ENCODE results near the gene MTHFD1.
A peak's percentile ranks its signal among the peaks of the same experiment; 100 is the strongest.

MTHFD1 gene

DNA sequence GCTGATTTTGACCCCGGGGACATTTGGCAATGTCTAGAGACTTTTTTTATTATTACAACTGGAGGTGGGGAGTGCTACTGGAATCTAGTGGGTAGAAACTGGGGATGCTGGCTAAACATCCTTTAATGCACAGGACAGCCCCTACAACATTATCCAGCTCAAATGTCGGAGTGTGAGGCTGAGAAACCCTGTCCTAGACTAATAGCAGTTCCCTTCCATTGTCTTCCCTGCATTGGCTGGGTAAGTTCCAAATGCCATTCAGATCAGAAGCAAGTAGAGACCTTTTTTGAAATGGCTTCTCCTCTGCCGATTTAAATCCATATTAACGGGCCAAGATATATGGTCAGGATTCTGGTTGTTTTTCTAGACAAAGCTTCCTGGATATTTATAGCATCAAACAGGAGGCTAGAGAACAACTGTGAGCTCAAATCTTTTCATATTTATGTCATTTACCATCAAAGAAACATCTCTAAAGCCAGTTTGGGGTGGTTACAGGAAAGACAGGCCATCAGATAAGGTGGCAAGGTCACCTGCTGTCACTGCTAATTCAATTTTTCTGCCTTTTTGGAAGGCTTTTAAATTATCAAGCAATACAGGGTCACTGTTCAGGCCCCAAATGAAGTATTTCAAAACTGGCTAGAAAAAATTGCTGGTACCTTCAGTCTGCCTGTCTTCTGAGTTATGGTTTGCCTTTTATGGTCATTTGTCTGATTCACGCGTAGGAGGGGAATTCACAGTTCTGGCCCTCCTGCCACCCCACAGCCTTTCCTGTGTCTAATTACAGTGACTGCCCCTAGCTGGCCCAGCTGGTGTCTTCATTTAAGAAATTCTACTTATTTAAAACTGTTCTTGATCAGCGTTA lies 57.1 kb downstream of the MTHFD1 start:
- DNase-seq (ENCODE audit: low read depth in 2 of 2), result peak; percentile 29 to 43

DNA sequence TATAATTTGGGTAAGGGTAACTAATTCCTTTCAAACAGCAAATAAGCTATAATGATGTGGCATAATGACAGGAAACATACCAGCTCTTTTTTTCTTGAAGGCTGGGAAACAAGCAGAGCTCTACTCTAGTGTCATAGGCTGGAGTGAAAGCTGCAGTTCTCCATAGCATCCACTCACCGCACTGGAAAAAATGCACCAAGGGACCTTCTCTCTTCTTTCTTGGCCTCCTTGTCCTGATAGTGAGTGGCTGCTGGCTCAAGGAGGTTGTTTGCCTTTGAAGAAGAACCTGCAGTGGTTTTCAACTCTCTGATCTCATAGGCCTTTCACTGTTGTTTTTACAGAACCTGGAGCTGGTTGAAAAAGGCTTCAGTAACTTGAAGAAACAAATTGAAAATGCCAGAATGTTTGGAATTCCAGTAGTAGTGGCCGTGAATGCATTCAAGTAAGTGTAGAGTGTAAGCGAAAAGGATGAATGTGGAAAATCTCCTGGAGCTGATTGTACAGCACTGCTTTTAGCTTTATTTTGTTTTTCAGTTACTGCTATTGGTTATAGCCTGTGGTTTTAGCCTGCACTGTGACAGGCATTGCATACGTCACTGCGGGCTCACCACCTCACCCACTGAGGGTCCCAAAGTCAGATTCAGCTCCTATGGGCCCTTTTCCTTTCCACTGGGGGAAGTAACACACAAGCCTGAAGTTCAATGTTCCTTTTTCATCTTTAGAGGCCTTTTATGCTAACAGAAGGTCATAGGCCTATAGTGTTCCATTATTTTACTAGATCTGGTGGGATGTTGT lies 59.9 kb downstream of the MTHFD1 start:
- peak in 1 of 2 donors; percentile 41 for DNase-seq (ENCODE audit: low read depth in 2 of 2)

DNA sequence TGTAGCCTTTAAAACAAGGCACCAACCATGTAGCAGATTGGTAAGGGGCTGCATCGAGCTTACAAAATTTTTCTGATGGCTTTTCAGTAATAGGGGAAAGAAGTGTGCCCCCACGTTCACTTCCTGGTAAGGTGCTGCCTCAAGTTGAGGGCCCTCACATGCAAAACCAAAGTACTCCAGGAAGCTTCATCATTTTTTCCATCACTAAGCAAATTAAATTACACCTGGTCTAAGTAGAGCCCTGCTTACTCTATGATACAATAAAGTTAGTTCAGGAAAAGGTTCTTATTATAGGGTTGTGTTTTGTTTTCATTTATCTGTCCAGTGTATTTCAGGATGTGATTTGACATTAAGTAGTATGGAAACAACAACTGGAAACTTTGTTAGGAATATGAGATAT lies 62.1 kb downstream of the MTHFD1 start:
- no peak for DNase-seq (ENCODE audit: low read depth in 2 of 2)

DNA sequence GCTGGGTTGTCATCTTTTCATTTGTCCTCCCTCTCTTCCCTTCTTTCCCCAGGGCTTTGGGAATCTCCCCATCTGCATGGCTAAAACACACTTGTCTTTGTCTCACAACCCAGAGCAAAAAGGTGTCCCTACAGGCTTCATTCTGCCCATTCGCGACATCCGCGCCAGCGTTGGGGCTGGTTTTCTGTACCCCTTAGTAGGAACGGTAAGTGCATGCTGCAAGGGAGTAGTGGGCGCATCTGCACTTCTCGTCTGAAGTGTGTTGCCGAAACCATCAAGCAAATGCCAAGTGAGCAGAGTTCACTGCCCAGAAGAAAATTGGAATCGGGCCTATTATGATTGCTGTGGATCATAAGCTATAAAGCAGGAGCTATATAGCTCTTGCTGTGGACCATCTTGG lies 66.5 kb downstream of the MTHFD1 start:
- DNase-seq (ENCODE audit: low read depth in 2 of 2), result no peak

DNA sequence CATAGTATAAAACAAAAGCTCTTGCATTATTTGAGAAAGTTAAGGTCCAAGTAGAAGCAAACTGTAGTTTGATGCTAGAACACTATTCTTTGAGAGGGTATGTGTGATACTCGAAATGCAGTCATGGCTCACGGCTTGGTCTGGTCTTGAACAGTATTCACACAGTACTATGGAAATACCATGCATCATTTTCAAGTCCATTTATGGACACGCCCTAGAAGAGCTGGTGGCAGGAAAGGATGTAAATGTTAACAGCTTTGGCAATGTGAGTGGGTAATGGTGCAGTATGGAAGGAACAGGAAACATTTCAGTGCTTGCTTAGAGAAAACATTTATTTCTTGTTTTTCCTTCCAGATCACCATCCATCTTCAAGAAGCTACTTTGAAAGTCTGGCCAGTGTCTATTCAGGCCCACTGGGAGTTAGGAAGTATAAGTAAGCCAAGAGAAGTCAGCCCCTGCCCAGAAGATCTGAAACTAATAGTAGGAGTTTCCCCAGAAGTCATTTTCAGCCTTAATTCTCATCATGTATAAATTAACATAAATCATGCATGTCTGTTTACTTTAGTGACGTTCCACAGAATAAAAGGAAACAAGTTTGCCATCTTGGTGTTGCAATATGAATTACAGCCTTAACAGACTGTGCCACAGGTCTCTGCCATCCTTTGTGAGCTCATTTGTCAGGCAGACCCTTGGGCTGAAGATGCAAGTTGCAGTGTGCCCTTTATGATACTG lies 71.4 kb downstream of the MTHFD1 start:
- no peak for DNase-seq (ENCODE audit: low read depth in 2 of 2)

DNA sequence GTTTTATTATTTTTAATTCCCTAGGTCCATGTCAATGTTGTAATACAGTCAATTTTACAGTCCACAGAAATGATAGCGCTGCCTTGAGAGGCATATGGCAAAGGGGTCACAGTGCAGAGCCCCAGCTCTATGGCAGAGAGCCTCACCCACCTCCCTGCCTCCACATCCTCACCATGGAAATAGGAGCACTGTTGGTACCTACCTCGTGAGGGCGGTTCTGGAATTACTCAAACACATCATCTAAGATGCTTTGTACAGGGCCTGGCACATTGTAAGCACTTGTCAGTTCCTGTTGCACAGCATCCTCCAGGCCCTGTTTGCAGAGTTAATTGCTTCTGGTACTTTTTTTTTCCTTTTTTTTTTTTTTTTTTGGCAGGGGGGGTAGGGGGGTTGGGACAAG lies 73.1 kb downstream of the MTHFD1 start:
- no peak for DNase-seq (ENCODE audit: low read depth in 2 of 2)

DNA sequence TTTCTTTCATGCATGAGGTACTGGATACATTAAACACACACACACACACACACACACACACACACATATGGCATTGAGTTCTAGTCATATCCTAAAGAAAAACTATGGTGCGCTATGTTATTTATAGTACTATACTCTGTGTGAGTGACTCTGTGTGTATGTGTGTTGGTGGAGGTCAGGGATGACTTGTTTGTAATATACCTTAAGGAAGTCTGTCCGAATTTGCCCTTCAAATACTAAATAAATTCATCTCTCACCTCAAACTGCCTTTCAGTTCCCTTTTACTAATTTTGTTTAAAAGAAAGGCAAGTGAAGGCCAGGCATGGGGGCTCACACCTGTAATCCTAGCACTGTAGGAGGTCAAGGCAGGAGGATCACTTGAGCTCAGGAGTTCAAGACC lies 75.0 kb downstream of the MTHFD1 start:
- no peak for DNase-seq (ENCODE audit: low read depth in 2 of 2)

DNA sequence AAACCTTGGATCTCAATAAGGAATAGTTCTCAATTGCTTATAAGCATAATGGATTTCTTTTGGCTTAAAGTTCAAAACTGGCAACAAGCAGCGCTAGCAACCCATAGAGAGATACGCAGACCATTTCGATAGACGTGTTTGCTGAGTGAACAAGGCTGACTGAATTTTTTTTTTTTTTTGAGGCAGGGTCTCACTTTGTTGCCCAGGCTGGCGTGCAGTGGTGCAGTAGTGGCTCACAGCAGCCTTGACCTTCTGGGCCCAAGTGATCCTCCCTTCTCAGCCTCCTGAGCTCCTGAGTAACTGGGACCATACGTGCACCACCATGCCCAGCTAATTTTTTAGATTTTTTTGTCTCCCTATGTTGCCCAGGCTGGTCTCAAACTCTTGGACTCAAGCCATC lies 75.7 kb downstream of the MTHFD1 start:
- no peak for DNase-seq (ENCODE audit: low read depth in 2 of 2)

DNA sequence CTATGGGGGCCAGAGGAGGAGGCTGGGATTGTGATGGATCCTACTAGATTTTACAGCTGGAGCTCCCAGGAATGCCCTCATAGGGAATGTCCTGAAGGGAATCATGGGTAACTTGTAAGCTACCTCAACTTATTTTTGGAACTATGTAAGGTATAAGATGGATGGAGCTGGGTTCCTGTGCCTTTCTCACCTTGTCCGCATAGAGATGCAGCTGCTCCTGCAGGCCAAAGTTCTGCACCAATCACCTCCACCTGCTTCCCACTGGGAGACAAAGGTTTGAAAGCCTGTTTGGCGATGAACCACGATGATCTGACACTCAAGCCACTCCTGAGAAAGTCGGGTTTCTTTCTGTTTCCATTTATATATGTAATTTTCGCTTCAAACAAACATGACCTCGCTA lies 76.5 kb downstream of the MTHFD1 start:
- no peak for DNase-seq (ENCODE audit: low read depth in 2 of 2)

DNA sequence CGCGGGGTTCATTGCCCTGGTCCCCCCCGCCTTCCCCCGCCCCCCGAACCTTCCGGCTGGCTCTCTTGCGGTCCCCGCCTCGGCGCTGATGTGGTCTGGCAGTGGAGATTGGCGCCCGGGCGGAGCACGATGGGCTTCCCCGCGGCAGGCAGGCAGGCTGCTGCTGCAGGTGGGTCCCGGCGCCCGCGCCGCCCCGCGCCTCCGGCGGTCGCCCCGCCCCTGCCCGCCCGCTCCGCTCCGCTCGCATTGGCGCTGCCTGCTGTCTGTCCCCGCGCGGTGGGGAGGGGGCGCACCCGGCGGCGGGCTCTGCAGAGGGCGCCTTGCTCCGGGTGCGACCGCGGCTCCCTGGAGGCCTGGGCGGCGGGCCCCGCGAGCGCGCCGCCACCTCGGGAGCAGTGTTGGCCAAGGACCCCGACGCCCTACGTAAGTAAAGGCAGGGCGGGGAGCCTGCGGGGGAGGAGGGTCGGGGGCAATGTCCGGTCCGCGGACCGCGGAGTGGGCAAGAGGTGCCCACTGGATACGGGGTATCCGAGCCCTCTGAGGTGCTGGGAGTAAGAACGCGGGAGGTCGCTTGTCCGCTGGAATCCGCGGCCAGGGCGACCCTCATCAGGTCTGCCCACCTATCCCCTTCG lies 77.2 kb downstream of the MTHFD1 start, which contains the start of gene AKAP5:
TSS of gene AKAP5 (plus strand) at position 309 of the 632 bp plus-strand sequence. CDS start 2,896 bp downstream, outside the sequence.
- peak; percentile 24 to 59 for DNase-seq (ENCODE audit: low read depth in 2 of 2)

DNA sequence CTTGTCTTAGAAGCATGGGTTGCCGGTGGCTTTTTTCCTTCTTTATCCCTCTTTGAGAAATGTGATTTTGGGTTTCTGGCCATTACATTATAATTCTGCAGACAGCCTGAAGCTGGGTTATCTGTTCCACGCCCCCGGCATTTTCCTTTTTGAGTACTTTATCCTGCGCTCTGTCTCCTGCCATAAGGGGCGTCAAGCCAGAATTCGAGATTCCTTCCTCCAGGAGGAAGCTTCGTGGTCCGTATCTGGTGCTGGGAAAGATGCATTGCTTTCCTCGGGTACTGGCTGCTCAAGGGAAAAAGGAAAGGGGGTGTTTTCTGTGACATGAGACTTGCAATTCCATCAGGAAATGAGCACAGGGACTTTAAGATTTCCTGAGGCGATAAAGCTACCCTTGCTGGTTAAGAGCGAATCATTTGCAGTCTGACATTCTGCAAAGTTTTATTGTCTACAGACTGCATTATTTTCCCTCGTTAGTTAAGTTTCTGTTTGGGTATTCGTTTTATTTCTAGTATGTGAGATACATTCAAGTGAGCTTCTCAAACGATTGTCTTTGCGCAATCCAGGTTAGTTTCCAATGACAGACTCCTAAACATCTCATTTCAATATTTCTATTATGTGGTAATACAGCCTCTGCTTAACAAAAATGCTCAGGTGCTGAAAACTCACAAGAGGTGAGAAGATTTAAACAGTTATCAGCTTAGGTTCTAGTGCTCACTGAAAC lies 77.8 kb downstream of the MTHFD1 start:
- no peak for DNase-seq (ENCODE audit: low read depth in 2 of 2)

DNA sequence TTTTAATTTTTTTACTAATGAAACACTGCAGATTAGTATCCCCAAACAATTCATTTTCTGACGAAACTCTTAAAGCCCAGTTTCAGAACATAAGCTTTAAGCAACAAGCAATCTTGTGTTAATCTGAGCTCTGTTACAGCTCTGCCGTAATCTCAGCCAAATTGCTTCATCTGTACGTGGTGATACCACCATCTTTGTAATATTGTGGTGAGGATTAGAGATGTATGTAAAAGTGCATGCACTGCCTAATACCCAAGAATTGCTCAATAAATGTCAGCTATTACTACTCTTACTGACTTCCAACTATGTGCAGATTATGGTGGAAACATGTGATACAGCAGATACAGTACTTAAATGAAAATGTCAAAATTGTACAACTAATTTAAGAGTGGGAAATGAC lies 78.9 kb downstream of the MTHFD1 start:
- no peak for DNase-seq (ENCODE audit: low read depth in 2 of 2)

DNA sequence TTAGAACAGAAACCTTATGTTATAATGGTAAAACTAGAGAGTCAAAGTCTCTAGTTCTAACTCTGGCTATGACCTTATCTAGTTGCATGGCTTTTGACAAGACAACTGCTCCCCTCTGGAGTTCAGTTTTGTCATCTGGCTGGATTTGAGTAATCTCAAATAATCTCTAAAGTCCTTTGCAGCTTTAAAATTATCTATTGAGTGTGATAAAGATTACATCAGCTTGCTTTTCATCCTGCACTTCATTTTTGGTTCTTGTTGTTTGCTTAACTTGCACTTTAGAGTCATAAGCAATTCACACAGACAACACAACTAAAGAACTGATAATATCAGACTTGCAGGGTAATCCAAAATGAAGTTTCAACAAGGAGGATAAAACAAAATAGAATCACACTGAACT lies 79.4 kb downstream of the MTHFD1 start:
- DNase-seq (ENCODE audit: low read depth in 2 of 2), result no peak

DNA sequence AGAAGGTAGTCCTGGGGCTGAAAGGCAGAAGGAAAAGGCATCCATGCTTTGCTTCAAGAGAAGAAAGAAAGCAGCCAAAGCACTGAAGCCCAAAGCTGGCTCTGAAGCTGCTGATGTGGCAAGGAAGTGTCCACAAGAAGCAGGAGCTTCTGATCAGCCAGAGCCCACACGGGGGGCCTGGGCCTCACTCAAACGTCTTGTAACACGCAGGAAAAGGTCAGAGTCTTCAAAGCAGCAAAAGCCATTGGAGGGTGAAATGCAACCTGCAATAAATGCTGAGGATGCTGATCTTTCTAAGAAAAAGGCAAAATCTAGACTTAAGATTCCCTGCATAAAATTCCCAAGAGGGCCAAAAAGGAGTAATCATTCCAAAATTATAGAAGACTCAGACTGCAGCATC lies 80.3 kb downstream of the MTHFD1 start:
- DNase-seq (ENCODE audit: low read depth in 2 of 2), result no peak

DNA sequence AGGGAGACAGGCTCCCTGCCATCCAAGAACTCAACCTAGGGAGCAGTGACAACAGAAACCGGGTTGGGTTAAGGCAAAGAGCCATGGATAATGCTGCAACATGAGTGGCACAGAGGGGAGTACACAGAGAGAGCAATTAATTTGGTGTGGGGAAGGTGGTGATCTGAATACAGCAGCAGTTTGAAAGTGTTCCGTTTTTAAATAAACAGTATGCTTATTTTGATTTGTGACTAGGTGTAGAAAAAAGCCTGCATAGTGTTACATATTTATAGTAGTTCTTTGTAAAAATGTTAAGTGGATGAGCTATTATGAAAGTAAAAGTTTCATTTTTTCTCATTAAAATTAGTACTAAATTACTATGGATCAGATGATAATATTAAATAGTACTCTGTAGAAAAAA lies 85.9 kb downstream of the MTHFD1 start:
- DNase-seq (ENCODE audit: low read depth in 2 of 2), result no peak

DNA sequence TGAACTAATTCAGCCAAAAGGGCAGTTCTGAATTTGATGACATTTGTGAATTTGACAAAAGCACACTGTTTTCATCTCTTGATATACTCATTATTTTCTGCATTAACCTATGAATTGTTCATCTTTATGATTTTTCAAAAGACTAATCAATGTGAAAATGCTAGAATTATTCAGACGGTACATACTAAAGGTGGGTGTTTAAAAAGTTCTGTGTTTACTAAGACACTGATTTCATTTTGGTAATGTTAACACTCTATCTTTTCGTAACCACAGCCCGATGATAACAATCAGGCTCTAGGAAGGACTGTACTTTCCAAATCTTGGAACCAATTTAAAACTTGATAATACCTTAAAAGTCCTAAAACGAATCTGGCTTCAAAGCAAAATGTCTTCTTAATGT lies 86.5 kb downstream of the MTHFD1 start:
- no peak for DNase-seq (ENCODE audit: low read depth in 2 of 2)

DNA sequence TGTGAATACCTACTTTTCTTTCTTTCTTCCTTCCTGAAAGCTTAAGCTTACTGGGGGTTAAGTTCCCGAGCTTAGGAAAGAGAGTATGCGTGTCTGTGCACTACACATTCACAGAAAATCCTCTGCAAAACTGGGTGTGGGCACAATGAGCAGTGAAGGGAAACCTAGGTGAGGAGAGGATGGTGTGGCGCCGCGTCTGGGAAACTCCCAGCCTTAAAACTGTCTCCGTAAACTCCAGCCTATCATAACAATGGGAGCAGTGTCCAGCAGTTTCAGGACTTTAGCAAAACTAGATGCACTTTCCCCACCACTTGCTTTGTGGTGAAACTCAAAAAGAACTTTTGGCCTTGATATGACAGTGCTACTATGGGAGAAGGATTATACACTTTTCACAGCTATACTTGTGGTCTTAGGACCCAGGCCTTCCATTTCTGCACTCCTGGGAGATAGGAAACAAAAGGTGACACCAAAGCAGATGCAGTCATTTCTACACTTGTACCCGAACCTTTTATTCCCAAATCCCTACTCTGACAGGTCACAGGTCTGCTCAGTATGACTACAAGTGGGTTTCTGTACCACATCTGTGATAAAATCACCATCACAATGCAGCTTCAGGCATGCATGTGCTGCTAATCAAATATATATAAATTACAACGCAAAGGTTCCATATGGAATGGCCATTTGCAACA lies 87.6 kb downstream of the MTHFD1 start:
- no peak for DNase-seq (ENCODE audit: low read depth in 2 of 2)

DNA sequence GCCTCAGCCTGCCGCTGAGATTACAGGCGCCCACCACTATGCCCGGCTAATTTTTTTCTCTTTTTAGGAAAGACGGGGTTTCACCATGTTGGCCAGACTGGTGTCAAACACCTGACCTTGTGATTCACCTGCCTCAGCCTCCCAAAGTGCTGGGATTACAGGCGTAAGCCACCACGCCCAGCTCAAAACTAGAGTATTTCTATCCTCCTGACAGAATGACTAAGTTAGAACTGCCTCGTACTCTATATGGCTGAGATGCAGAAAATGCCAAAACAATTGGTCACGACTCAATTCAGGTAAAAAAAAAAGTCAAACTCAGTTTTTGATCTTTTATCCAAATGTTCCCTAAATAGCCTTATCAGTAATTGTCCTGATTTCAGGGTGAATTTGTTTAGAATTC lies 88.3 kb downstream of the MTHFD1 start:
- DNase-seq (ENCODE audit: low read depth in 2 of 2), result no peak

DNA sequence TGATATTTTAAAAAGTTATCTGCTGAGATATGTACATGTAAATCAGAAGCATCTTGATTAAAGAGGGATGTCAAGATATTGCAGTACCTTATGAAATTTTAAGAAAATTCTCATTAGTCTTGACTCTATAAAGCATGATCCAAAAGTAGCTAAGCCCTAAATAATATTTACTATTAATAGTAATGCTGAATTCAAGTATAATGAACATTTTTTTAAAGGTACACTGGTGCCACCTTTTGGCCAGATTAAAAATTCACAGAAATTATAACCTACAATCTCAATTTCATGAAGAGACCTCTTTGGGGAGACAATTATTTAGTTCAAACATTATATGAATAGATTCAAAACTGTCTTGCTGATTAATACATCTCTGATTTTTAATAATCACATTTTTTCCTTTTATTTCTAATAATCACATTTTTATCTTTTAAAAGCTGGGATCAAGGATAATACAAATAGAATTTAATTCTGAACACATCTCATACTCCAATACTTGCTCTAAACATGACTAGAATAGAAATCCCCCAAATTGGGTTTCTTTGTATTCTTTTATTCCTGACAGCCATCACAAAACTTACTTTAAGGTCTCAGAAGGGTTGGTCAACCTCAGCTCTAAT lies 90.6 kb downstream of the MTHFD1 start:
- DNase-seq (ENCODE audit: low read depth in 2 of 2), result no peak

DNA sequence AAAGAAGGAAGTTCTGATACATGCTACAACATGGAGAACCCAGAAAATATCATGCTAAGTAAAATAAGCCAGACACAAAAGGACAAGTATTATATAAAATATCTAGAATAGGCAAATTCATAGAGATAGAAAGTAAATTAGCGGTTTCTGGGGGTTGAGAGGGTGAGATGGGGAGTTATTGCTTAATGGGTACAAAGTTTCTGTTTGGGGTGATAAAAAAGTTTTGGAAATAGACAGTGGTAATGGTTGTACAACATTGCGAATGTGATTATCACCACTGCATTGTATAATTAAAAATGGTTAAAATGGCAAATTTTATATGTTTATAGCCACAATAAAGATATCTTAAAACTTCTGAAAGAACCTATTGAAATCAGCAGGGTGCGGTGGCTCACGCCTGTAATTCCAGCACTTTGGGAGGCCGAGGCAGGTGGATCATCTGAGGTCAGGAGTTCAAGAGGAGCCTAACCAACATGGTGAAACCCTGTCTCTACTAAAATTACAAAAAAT lies 100.5 kb downstream of the MTHFD1 start:
- DNase-seq (ENCODE audit: low read depth in 2 of 2), result no peak

All from stimulated activated CD8-positive, alpha-beta memory T cell treated with anti-CD3 and anti-CD28 coated beads, Interleukin-7, amount 100 ng/mL, for 4 hours (primary cell).